Left ventricle myocardium inferior (tissue), 1 donor: ENCODE measurements around the gene ZNF776. TPM values are rescaled to one million over a fixed set of nuclear protein-coding genes. Genes with fewer than 3 reads are reported as not detected.

ENCODE experiments used
- DNase-seq: peaks from one replicate; pipeline ENCODE4 v3.0.0-alpha.2; 2020
- H3K27ac ChIP-seq: fragments of 200-600 bp; replicated peaks from 2 replicates; pipeline ENCODE4 v1.8.0; 2021
- H3K27me3 ChIP-seq: fragments of 200-600 bp; 2 replicates; pipeline ENCODE4 v1.8.0; 2021; ENCODE audit warnings: low read depth
- H3K36me3 ChIP-seq: fragments of 200-600 bp; 2 replicates; pipeline ENCODE4 v1.8.0; 2021
- H3K4me1 ChIP-seq: fragments of 200-600 bp; 2 replicates; pipeline ENCODE4 v1.8.0; 2021
- H3K4me3 ChIP-seq: fragments of 200-600 bp; 2 replicates; pipeline ENCODE4 v1.8.0; 2021; ENCODE audit warnings: mild to moderate bottlenecking, moderate library complexity
- H3K9me3 ChIP-seq: fragments of 200-600 bp; replicated peaks from 2 replicates; pipeline ENCODE4 v1.8.0; 2021
- CTCF ChIP-seq: fragments of 200-600 bp; IDR thresholded peaks from 2 replicates; pipeline ENCODE4 v1.8.0; 2021; ENCODE audit warnings: antibody characterized with exemption, mild to moderate bottlenecking, borderline replicate concordance
- intact Hi-C: fragments of 100-400 bp; cut with micrococcal nuclease; formaldehyde crosslinking; loops from one replicate; pipeline ENCODE4 v1.11.0; 2022
- total RNA-seq: library from RNA; stranded (reverse); fragmentation: NEBNext Ultra II Directional; extraction: Animal tissue kit (Norgen Biotek cat#: 25700); gene quantifications from one replicate; pipeline ENCODE4 v1.2.1, GENCODE V29; 2021
- donor health status: DM: no; HTN: yes; CAD: no; lungs with severe emphysema.

ZNF776 gene
- total RNA-seq, 1 donor from 2014 or later, result 12.9 TPM

GRCh38 chr19:57778336-57778735, 31.7 kb downstream of the ZNF776 start:
- peaks cover 98% of the 10 kb centered on the region for H3K36me3 ChIP-seq
- H3K4me1 ChIP-seq, result peaks cover 19% of the 10 kb centered on the region
- intact Hi-C loops, result no loop called here
- no peaks in the 10 kb centered on the region for H3K27me3 ChIP-seq
- no peak overlapping the region for H3K27ac ChIP-seq
- H3K9me3 ChIP-seq, result peaks cover 100% of the 10 kb centered on the region
- H3K4me3 ChIP-seq, result no peak overlapping the region
- no peak for TF ChIP-seq CTCF
- no peak for DNase-seq

GRCh38 chr19:57779220-57779845, 32.7 kb downstream of the ZNF776 start:
- no peak for DNase-seq
- H3K27me3 ChIP-seq, result no peaks in the 10 kb centered on the region
- peaks cover 14% of the 10 kb centered on the region for H3K4me1 ChIP-seq
- no peak overlapping the region for H3K4me3 ChIP-seq
- H3K9me3 ChIP-seq, result peaks cover 100% of the 10 kb centered on the region
- intact Hi-C loops, result no loop called here
- peaks cover 98% of the 10 kb centered on the region for H3K36me3 ChIP-seq
- H3K27ac ChIP-seq, result no peak overlapping the region
- TF ChIP-seq CTCF, result no peak

GRCh38 chr19:57786286-57786685, 39.7 kb downstream of the ZNF776 start:
- Histone ChIP-seq H3K4me1 (peaks cover 21% of the 10 kb centered on the region), H3K27ac (peak overlapping the region; percentile 13), H3K9me3 (peaks cover 98% of the 10 kb centered on the region), H3K36me3 (peaks cover 94% of the 10 kb centered on the region), H3K4me3 (no peak overlapping the region), H3K27me3 (no peaks in the 10 kb centered on the region)
- intact Hi-C loops, result no loop called here
- DNase-seq, result no peak
- TF ChIP-seq CTCF, result no peak

- DNase-seq, result no peak
- peaks cover 96% of the 10 kb centered on the region for H3K9me3 ChIP-seq
- intact Hi-C loops, result no loop called here
- H3K4me1 ChIP-seq, result peaks cover 24% of the 10 kb centered on the region
- no peak overlapping the region for H3K4me3 ChIP-seq
- H3K27me3 ChIP-seq, result no peaks in the 10 kb centered on the region
- H3K36me3 ChIP-seq, result peaks cover 92% of the 10 kb centered on the region
- H3K27ac ChIP-seq, result peak overlapping the region; percentile 13
- TF ChIP-seq CTCF, result no peak
These were observed 40.3 kb downstream of the ZNF776 start for GRCh38 chr19:57786906-57787305.

GRCh38 chr19:57788114-57788692, 41.6 kb downstream of the ZNF776 start:
- no peak overlapping the region for H3K27ac ChIP-seq
- H3K27me3 ChIP-seq, result no peaks in the 10 kb centered on the region
- DNase-seq, result no peak
- H3K4me3 ChIP-seq, result no peak overlapping the region
- TF ChIP-seq CTCF, result no peak
- intact Hi-C loops, result no loop called here
- peaks cover 88% of the 10 kb centered on the region for H3K9me3 ChIP-seq
- H3K4me1 ChIP-seq, result peaks cover 37% of the 10 kb centered on the region
- H3K36me3 ChIP-seq, result peaks cover 92% of the 10 kb centered on the region
